Activated T-helper 1 cell treated with Interleukin-2 at 50 U/mL for 16 hours (primary cell): ENCODE measurements around the gene BARX1.
"Not testable (repeated sequence)": the region's sequence is repeated elsewhere in the genome, so short reads cannot be mapped to it uniquely, and the experiment has no call there.

Experiments used
- DNase-seq: peaks from one replicate; pipeline ENCODE4 v3.0.0-alpha.2; 2020; ENCODE audit warnings: low read depth

Gene BARX1, protein sequence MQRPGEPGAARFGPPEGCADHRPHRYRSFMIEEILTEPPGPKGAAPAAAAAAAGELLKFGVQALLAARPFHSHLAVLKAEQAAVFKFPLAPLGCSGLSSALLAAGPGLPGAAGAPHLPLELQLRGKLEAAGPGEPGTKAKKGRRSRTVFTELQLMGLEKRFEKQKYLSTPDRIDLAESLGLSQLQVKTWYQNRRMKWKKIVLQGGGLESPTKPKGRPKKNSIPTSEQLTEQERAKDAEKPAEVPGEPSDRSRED

GRCh38 chr9:93955111-93955980, at the start of gene BARX1:
BARX1 (minus strand) TSS chr9:93955355; CDS start chr9:93955146, 209 bp downstream.
- no peak for DNase-seq

GRCh38 chr9:94002316-94003140, 47.4 kb upstream of the BARX1 start:
- DNase-seq: no peak

GRCh38 chr9:93996863-93997262, 41.7 kb upstream of the BARX1 start:
- DNase-seq: no peak

DNA sequence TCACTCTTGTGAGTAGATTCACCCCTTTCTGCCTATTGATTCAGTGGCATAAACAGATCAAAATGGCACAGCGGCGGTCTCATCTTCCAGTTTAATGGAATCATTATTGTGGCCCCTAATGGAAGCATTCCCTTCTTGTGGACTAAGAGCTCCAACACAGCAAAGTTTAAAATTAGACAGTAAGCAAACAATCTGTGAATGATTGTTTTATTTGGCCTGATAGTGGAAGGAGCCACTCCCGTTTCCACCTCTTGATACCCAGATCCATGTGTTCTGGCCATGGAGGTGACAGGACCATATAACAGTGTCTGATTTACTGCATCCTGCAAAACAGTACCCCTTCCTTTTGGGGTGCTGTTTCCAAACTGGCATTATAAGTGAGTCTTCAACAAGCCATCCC, 41.2 kb upstream of the BARX1 start:
- no peak for DNase-seq

- DNase-seq: no peak
Observed at GRCh38 chr9:93994545-93994944, 39.4 kb upstream of the BARX1 start.

DNA sequence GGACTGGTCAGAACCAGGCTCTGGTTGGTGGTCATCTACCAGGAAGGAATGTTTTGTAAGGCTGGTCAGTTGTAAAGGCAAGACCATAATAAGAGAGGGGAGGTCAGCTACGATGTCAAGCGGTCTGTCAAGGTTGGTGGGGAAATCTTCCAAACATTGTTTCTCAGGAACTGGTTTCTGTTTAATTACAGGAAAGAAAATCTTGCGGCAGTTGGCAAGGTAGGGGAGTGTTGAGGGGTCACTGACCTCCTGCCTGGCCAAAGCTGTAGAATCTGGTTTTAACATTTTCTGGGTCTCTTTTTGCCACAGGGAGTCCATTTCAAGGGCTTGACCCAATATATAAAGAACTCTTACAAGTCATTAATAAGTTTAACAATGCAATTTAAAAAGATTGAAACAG, 39.0 kb upstream of the BARX1 start:
- no peak for DNase-seq

GRCh38 chr9:93992830-93993229, 37.7 kb upstream of the BARX1 start:
- DNase-seq: no peak

DNA sequence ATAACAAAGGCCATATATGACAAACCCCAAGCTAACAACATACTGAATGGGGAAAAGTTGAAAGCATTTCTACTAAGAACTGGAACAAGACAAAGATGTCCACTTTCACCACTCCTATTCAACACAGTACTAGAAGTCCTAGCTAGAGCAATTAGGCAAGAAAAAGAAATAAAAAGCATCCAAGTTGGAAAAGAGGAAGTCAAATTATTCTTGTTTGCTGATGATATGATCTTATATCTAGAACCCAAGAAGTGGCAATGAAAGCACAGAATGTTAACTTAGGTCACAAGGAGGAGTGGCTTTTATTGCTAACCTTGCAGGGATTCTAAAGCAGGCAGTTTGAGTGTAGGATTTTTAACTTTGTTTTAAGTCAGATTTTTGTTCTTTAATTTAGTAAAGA, 35.3 kb upstream of the BARX1 start:
- DNase-seq: no peak

DNA sequence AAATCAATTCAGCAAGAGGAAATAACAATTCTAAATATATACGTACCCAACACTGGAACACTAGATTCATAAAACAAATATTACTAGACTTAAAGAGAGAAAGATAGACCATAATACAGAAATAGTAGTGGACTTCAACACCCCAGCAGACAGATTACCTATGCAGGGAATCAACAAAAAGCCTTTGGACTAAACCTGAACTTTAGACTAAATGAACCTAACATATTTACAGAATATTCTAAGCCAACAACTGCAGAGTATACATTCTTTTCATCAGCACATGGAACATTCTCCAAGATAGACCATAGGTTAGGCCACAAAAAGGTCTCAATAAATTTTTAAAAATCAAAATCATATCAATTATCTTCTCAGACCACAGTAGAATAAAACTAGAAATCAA, 32.9 kb upstream of the BARX1 start:
- no peak for DNase-seq

DNA sequence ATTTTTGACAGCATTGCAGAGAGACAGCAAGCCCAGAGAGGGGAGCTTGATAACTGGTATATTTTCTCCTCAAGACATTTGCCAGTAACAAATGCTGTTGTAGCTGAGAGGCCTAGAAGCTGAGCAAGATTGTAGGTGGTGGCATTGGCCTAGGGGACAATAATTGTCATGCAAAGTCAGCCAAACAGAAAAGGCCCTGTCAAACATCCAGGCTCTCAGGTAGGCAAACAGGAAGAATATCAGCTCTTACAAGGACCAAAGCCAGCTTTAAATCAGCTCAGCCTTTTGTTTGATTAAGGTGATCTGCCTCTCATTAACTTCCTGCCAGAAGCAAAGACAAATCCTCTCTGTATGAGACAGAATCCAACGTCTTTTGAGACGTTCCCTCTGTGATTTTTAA, 29.7 kb upstream of the BARX1 start:
- no peak for DNase-seq

DNA sequence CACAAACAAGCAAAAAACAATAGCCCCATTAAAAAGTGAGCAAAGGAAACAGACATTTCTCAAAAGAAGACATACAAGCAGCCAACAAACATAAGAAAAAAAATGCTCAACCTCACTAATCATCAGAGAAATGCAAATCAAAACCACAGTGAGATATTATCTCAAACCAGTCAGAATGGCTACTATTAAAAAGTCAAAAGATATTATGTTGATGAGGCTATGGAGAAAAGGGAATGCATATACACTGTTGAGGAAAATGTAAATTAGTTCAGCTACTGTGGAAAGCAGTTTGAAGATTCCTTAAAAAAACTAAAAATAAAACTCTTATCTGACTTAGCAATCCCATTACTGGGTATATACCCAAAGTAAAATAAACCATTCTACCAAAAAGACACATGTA, 28.7 kb upstream of the BARX1 start:
- no peak for DNase-seq

DNA sequence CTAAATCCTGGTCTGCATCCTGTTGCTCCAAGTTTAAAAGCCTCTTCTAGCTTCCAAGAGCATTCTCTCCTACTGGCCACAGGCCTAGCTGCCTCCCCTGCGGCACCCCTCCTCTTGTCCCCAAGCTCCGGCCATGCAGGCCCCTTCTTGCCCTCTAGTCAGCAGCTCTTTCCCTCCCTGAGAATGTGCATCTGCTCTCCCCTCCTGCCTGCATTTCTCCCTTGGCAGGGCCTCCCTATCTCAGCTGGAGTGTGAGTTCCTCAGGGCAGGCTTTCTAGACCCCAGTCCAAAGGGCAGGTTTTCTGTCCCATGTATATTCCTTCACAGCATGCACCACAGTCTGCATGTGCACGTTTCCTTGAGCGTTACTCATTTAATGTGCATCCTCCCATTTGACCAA, 24.6 kb upstream of the BARX1 start:
- no peak for DNase-seq

- DNase-seq: no peak
Observed at GRCh38 chr9:93978551-93978950, 23.4 kb upstream of the BARX1 start.

DNA sequence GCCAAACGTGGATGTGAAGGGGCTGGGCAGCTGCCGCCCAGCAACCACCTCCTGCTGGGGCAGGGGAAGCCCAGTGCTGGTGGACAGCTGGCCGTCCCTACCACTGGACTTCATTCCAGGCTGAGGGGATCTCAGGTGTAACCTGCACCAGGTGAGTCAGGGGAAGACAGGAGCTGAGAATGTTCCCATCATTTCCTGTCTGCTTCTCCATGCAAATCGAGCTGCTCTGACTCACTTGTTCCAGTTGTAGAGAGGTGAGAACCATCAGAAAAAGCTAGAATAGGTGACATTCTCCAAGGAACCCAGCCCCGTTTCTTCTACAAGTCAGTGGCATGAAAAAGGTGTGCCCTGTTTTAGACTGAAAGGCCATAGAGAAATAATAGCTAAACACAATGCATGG, 21.8 kb upstream of the BARX1 start:
- DNase-seq: no peak

DNA sequence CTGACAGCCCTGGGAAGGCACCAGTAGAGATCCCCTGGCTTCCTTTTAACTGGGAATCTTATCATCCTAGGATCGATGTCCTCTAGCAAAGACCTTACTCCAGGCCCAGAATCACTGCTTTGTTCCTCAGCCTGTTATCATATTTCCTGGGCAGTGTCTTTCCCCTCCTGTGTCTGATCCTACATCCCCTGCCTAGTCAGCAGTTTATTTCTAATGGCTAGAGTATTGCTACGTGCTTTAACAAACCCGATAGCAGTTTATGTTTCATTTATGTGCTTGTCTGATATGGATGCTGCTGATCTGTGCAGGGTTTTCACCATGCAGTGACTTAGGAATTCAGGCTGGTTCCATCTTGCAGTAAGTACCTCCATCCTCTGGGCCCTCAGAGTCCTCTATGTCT, 20.9 kb upstream of the BARX1 start:
- no peak for DNase-seq

DNA sequence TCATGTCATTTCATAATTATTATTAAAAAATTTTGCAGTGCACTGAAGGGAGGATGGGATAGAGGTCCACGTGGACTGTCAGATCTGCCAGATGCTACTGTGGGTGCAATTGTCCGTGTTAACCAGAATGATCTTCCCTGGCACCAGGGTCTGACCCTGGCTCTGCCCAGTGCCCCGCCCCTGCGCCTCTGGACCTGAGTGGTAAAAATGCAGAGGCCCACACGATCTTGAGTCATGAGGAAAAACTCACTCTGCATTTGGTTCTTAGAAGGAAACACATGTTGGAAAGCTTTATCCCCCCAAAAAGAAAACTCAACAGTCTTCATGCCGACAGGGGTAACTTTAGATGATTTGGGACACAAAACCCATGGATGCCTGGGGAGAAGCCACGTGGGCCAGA, 20.1 kb upstream of the BARX1 start:
- DNase-seq: no peak

- DNase-seq: no peak
Observed at GRCh38 chr9:93974151-93974550, 19.0 kb upstream of the BARX1 start.

DNA sequence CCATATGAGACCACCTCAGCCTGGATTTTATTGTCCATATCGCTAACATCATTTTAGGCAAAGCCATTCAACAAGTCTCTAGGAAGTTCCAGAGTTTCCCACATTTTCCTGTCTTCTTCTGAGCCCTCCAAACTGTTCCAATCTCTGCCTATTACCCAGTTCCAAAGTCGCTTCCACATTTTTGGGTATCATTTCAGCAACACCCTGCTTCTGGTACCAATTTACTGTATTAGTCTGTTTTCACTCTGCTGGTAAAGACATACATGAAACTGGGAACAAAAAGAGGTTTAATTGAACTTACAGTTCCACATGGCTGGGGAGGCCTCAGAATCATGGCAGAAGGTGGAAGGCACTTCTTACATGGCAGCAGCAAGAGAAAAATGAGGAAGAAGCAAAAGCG, 17.5 kb upstream of the BARX1 start:
- not testable (repeated sequence) for DNase-seq

GRCh38 chr9:93969328-93969661, 14.1 kb upstream of the BARX1 start:
- DNase-seq: no peak

DNA sequence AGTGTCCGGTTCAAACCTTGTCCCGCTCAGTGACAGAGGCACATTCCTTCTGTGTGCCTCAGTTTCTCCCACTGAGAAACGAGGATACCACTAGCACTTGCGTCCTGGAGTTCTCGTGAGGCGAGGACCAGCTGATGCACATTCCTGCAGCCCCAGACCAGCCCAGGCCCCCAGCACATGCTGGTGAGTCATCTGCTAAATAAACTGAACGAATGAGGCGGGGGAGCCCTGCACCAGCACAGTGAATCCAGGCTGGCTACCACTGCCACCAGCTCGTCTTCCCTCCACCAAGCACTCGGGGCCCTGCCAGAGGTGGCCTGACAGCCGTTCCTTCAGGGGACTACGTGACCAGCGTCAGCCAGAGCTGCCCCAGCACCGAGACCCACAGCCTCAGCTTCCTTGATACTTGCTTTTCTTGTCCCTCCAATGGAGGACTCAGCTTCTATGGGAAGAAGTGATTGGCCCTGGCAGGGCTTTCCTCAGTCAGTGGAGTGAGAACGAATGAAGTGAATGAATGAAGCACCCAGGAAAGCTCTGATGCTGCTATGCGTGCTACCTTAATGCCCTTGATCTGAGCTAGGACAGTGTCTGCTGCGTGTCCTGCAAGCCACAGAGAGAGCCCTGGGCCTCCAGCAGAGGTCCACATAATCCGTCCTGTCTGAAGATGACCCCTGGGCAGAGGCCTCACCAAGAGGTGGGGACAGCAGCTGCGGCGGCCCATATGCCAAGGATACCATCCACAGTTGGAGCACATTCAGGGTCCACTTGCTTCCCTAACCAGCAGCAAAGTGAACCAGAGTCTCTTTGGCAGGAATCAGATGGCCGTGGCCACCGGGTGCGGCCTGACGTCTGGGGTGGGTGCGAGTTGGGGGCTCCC, 13.5 kb upstream of the BARX1 start:
- DNase-seq: no peak

- no peak for DNase-seq
Observed at GRCh38 chr9:93967020-93967803, 12.1 kb upstream of the BARX1 start.
